HepG2 (cell line): ENCODE measurements around the gene CTCF. TPM values are rescaled to one million over a fixed set of nuclear protein-coding genes. Genes with fewer than 3 reads are reported as not detected.

Source experiments
- ATAC-seq: fragments of 200-7000 bp; cut with Tn5 transposase; 3 replicates; pipeline ENCODE4 v1.9.1; 2020; ENCODE audit warnings: mild to moderate bottlenecking, moderate library complexity
- BruUV-seq: library from RNA; stranded (reverse); fragments of 400-500 nt; replicated peaks from 2 replicates; lab custom pipeline; 2021; lab: Mats Ljungman, UMichigan
- CTCF ChIA-PET: fragments of 300-600 bp; formaldehyde crosslinking; extraction: SDS; loops from one replicate; lab custom pipeline; 2021; ENCODE audit warnings: low total read pairs, inconsistent platforms, low intra/inter-chr PET ratio; lab: Yijun Ruan, JAX
- POLR2A ChIA-PET: fragments of 350-600 bp; sonication (Branson Sonifier 250); formaldehyde crosslinking; loops from one replicate; lab custom pipeline; 2020; ENCODE audit warnings: antibody characterized with exemption, inconsistent platforms; lab: Yijun Ruan, JAX
- DNase-seq: peaks from one replicate; pipeline ENCODE4 v3.0.0-alpha.2; 2015; ENCODE audit warnings: low spot score
- FAIRE-seq: peaks from 3 replicates; lab custom pipeline; 2011; peaks lifted over from hg19 to GRCh38; lab: Jason Lieb, UNC
- H2AFZ ChIP-seq: one replicate; pipeline ENCODE4 v1.6.1; 2011; ENCODE audit warnings: low read length, inconsistent platforms
- H3K27ac ChIP-seq: fragments of 300-600 bp; 3 replicates; pipeline ENCODE4 v1.8.0; 2011; ENCODE audit warnings: mixed run types, mild to moderate bottlenecking, mixed read lengths, low read length, inconsistent platforms; ENCODE audit not compliant: insufficient read depth; ENCODE audit errors: extremely low read length
- H3K27me3 ChIP-seq, 2 experiments: fragments of 200-600 bp in 1 of 2; 2 replicates in 1 of 2; 3 replicates in 1 of 2; pipeline versions ENCODE4 v1.6.0 to v1.8.0; 2011; ENCODE audit warnings: low read length in 2 of 2, mild to moderate bottlenecking in 2 of 2, moderate library complexity in 2 of 2, inconsistent platforms in 1 of 2; ENCODE audit not compliant: insufficient read depth in 2 of 2, control insufficient read depth in 1 of 2
- H3K36me3 ChIP-seq, 2 experiments: fragments of 200-600 bp in 1 of 2; replicated peaks in 1 of 2; 2 replicates in 1 of 2; 3 replicates in 1 of 2; pipeline versions ENCODE4 v1.5.1 to v1.8.0; 2011; ENCODE audit warnings: low read length in 2 of 2, inconsistent platforms in 1 of 2; ENCODE audit not compliant: insufficient read depth in 2 of 2, control insufficient read depth in 1 of 2
- H3K4me1 ChIP-seq: 2 replicates; pipeline ENCODE4 v1.5.1; 2012; ENCODE audit warnings: low read length, inconsistent platforms; ENCODE audit not compliant: insufficient read depth
- H3K4me2 ChIP-seq: 2 replicates; pipeline ENCODE4 v1.6.0; 2011; ENCODE audit warnings: low read depth, low read length, inconsistent platforms
- H3K4me3 ChIP-seq, 3 experiments: fragments of 200-600 bp in 1 of 3; sonication (generic), shearing (Covaris generic) in 1 of 3; replicated peaks in 1 of 3; 2 replicates each; pipeline ENCODE4 v1.5.1; 2011 to 2016; ENCODE audit warnings: low read length in 3 of 3, inconsistent platforms in 2 of 3, low read depth in 2 of 3, mild to moderate bottlenecking in 2 of 3, control low read depth in 1 of 3, mixed read lengths in 1 of 3; ENCODE audit not compliant: insufficient read depth in 1 of 3
- H3K79me2 ChIP-seq: one replicate; pipeline ENCODE4 v1.6.1; 2011; ENCODE audit warnings: low read length, inconsistent platforms; ENCODE audit not compliant: insufficient read depth
- H3K9ac ChIP-seq: 2 replicates; pipeline ENCODE4 v1.6.0; 2011; ENCODE audit warnings: mild to moderate bottlenecking, low read depth, low read length, inconsistent platforms; ENCODE audit not compliant: insufficient read depth
- H3K9me3 ChIP-seq: 2 replicates; pipeline ENCODE4 v1.5.1; 2012; ENCODE audit warnings: mild to moderate bottlenecking, low read length
- H4K20me1 ChIP-seq: 2 replicates; pipeline ENCODE4 v1.6.0; 2011; ENCODE audit warnings: inconsistent platforms, mild to moderate bottlenecking, low read length, moderate library complexity; ENCODE audit not compliant: insufficient read depth
- AFF4 ChIP-seq: sonication (generic); formaldehyde crosslinking; IDR thresholded peaks from 2 replicates; pipeline ENCODE4 v1.4.0; 2020; ENCODE audit warnings: missing genetic modification reagents
- AGO2 ChIP-seq: fragments of 200-400 bp; formaldehyde crosslinking; optimal IDR thresholded peaks from 2 replicates; pipeline ENCODE3; 2017; ENCODE audit warnings: mild to moderate bottlenecking, low read depth, low read length, moderate library complexity
- ATF7-NPFF ChIP-seq: sonication (generic); formaldehyde crosslinking; IDR thresholded peaks from 2 replicates; pipeline ENCODE4 v1.8.1; 2023; ENCODE audit warnings: mild to moderate bottlenecking, low read depth, missing genetic modification reagents, moderate library complexity
- FOXA3 ChIP-seq: IDR thresholded peaks from 2 replicates; pipeline ENCODE4 v1.6.1; 2016; ENCODE audit warnings: missing genetic modification reagents, missing compliant biosample characterization
- MAX ChIP-seq: IDR thresholded peaks from 2 replicates; pipeline ENCODE4 v1.6.1; 2012; ENCODE audit warnings: inconsistent platforms
- MTA1 ChIP-seq: sonication (generic); formaldehyde crosslinking; IDR thresholded peaks from 2 replicates; pipeline ENCODE4 v1.4.0; 2020; ENCODE audit warnings: missing genetic modification reagents, mild to moderate bottlenecking, borderline replicate concordance
- PPARG ChIP-seq: conservative IDR thresholded peaks from 2 replicates; pipeline ENCODE4 v1.6.1; 2016; ENCODE audit warnings: missing biosample characterization, missing genetic modification reagents
- SPEN ChIP-seq: sonication (generic); formaldehyde crosslinking; IDR thresholded peaks from 2 replicates; pipeline ENCODE4 v1.5.1; 2020; ENCODE audit warnings: low read depth, mild to moderate bottlenecking, missing genetic modification reagents
- ZSCAN21 ChIP-seq: sonication (generic); formaldehyde crosslinking; IDR thresholded peaks from 2 replicates; pipeline ENCODE4 v1.8.0; 2022; ENCODE audit warnings: mild to moderate bottlenecking, missing genetic modification reagents, moderate library complexity, borderline replicate concordance
- WGBS: methylation state at CpG from one replicate; pipeline ENCODE4 v1.1.6; 2017; ENCODE audit warnings: low lambda C conversion rate; 5-methylcytosine and 5-hydroxymethylcytosine counted together
- in situ Hi-C: cut with HindIII; loops from 2 replicates; pipeline ENCODE4 v1.10.0; 2017; ENCODE audit warnings: low pct_unique_long_range_greater_than_20kb; ENCODE audit not compliant: extremely low pct_ligation_motif_present
- intact Hi-C: fragments of 100-400 bp; cut with micrococcal nuclease; formaldehyde crosslinking; loops from one replicate; pipeline ENCODE4 v1.10.0; 2022; ENCODE audit not compliant: unreplicated experiment
- polyA plus RNA-seq, 8 experiments: library from polyadenylated mRNA; depleted of rRNA in 3 of 8; stranded (reverse) in 7 of 8; unstranded in 1 of 8; fragments of >200 nt; fragmentation: Illumina TruSeq in 4 of 8; extraction: Trizol in 4 of 8; gene quantifications; 2 replicates each; pipeline versions ENCODE4 v1.2.1 to v1.2.3, GENCODE V29; 2011 to 2016; ENCODE audit warnings: low read depth in 4 of 8, missing spikeins in 1 of 8, mixed read lengths in 1 of 8; ENCODE audit not compliant: insufficient read depth in 1 of 8
- total RNA-seq, 5 experiments: library from RNA; depleted of rRNA; stranded (reverse); fragments of >200 nt; fragmentation: Illumina TruSeq; extraction: Trizol; gene quantifications; 2 replicates each; pipeline ENCODE4 v1.2.3, GENCODE V29; 2016; ENCODE audit warnings: low read depth in 1 of 5

Gene CTCF
- total and polyA plus RNA-seq, 2 of the 13 experiments (the other 11 are each of a cell fraction or from before 2014, with no cell fraction given), result 19.5 to 37.5 TPM

- TF ChIP-seq AFF4 (CRISPR knock-in tag) (no peak), ZSCAN21 (CRISPR knock-in tag) (no peak)
- TF ChIP-seq, all 625 proteins: peak for 7
Observed at GRCh38 chr16:67661101-67661761, 98.9 kb downstream of the CTCF start (continued).

GRCh38 chr16:67661886-67662652 is 99.7 kb downstream of the CTCF start:
- BruUV-seq, result no TSS peak
- Histone ChIP-seq H3K27me3 (no peaks in the 10 kb centered on the region; a peak in 1 of 5 replicates), H3K4me1 (peaks cover 25% of the 10 kb centered on the region), H4K20me1 (0 out of 2 replicates have a peak, but pooled peaks cover 3% of the 10 kb centered on the region), H3K36me3 (peaks cover 5 to 13% of the 10 kb centered on the region in 2 experiments; a peak in 4 of 5 replicates), H3K79me2 (peaks cover 11% of the 10 kb centered on the region), H3K4me2 (no peak overlapping the region), H3K9ac (no peak overlapping the region), H3K27ac (no peak overlapping the region), H3K4me3 (no peak overlapping the region), H3K9me3 (no peaks in the 10 kb centered on the region), H2AFZ (no peak overlapping the region)
- intact Hi-C loops (no loop called here), in situ Hi-C loops (loop anchor here (10.0 kb wide), 1 partner anchor 273 kb away; the partner anchor contains the start of genes CTRL and PSMB10)
- ChIA-PET CTCF (no interaction called here), POLR2A (no interaction called here)
- no peak for DNase-seq
- no peak for TF ChIP-seq ATF7-NPFF (CRISPR knock-in tag)
- TF ChIP-seq FOXA3 (CRISPR knock-in tag), result no peak
- TF ChIP-seq MAX, result no peak
- TF ChIP-seq AGO2, result peak; percentile 66
- TF ChIP-seq MTA1 (CRISPR knock-in tag), result 0 out of 2 replicates have a peak, but pooled peaks have one; percentile 23
- no peak for TF ChIP-seq SPEN (CRISPR knock-in tag)
- no peak for TF ChIP-seq PPARG (CRISPR knock-in tag)
- 97% methylated on average over 29 of the region's 34 CpGs for WGBS
- ATAC-seq, result no peak
- FAIRE-seq, result no peak
